Measurements from ENCODE around the gene ADGRL3.
"Not testable (repeated sequence)": the region's sequence is repeated elsewhere in the genome, so short reads cannot be mapped to it uniquely, and the experiment has no call there.

ADGRL3 gene

DNA sequence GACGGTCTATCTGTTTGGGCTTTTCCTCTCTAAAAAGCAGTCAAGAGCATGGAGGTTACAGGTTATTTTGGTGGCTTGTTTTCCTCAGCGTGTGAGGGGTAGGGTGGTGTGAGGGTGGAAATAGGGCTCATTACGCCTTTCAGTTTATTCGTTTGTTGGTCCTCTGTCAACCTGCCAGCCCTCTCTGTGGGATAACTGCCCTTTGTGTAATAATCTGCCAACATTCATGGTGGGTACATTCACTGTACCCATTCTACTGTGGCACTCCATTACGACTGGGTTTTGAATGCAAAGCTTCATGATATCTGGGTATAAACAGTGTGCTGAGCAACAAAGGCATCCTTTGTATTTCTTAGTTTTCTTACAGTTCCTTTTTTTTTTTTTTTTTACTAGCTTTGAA lies 136.4 kb downstream of the ADGRL3 start:
- no peak overlapping the region for H3K4me3 ChIP-seq (ENCODE audit: low read depth, low read length)

- no peak overlapping the region for H3K4me3 ChIP-seq (ENCODE audit: low read depth, low read length)
Measured at GRCh38 chr4:61336916-61337315, 136.8 kb downstream of the ADGRL3 start.

GRCh38 chr4:61342061-61342460 lies 141.9 kb downstream of the ADGRL3 start:
- no peak overlapping the region for H3K4me3 ChIP-seq (ENCODE audit: low read depth, low read length)

GRCh38 chr4:61350932-61351331 lies 150.8 kb downstream of the ADGRL3 start:
- H3K4me3 ChIP-seq (ENCODE audit: low read depth, low read length): no peak overlapping the region

- no peak overlapping the region for H3K4me3 ChIP-seq (ENCODE audit: low read depth, low read length)
Measured at GRCh38 chr4:61356696-61357095, 156.6 kb downstream of the ADGRL3 start.

GRCh38 chr4:61359301-61359700 lies 159.2 kb downstream of the ADGRL3 start:
- no peak overlapping the region for H3K4me3 ChIP-seq (ENCODE audit: low read depth, low read length)

- H3K4me3 ChIP-seq (ENCODE audit: low read depth, low read length): not testable (repeated sequence)
Measured at GRCh38 chr4:61372817-61373216, 172.7 kb downstream of the ADGRL3 start.

DNA sequence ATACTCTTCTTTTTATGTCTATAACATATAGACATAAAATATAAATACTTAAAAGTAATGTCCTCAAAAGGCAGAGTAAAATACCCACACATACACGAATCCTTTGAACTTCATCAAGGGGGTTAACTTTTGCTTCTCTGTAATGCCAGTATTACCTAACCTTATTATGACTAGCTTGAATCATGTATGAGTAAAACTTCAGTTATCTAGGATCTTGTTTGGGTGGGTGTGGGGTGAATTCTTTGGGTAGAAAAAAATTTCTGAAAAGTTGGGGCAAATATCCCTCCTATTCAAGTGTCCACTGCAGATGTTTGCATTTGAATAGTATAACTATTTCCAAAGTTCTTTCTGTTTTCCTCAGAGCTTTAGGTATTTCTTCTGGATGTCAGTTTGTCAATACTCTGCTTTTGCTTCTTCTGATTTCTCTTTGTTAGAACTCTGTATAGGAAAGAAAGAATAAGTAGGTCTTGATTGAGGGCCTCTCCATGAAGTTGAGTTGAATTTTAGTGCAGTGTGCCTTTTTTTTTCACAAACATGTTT lies 173.8 kb downstream of the ADGRL3 start:
- H3K4me3 ChIP-seq (ENCODE audit: low read depth, low read length): no peak overlapping the region

DNA sequence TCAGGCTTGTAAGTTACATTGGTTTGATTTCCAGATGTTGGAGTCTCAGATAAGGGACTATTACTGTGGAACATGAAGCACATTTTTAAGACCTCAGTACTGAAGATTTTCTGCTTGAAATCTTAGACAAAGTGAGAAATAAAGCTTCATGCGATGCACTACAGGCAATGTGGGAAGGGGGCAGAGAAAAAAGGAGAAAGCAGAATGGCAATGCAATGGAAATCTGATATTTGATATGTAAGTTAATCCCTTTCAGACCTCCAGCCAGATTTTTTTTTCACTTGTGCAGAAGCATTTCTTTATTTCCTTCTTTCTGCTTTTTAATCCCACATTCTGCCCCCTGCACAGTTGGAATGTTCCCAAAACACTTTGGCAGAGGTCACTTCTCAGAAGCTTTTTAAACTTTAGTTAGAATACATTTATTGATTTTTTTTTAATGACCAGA lies 174.3 kb downstream of the ADGRL3 start:
- H3K4me3 ChIP-seq (ENCODE audit: low read depth, low read length): no peak overlapping the region

DNA sequence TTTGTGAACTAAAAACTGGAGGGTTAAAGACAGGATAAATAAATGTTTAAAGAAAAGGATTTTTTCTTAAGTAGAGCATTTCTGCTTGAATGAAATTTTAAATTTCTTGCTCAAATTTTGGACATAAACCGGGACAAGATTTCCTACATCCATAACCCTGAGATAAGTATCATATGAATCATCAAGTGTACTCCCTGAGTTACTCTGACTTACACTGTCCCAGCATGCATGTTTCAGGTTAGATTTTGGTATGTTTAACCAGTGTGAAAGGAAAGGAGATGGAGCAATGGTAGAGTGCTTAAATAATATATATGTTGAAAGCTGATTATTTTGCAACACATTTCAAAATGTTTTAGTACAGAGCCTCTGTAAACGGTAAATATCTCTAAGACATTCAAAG lies 175.2 kb downstream of the ADGRL3 start:
- no peak overlapping the region for H3K4me3 ChIP-seq (ENCODE audit: low read depth, low read length)

DNA sequence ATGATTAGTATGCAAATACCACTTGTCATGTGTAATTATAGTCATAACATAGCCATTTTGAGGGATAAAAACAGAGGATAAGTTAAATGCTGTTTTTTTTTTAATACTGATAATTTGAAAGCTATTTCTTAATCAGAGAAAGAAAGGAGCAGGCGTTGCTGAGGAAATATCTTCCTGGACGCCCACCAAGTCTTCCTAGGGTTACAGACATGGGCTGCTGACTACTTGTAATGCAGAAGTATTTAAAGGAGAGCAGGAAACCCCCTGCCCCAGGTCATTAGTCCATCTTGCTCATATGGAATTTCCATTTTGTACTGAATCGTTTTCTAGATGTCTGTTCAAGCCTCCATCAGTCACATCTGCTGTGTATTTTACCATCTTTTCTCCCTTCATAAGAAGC lies 176.2 kb downstream of the ADGRL3 start:
- no peak overlapping the region for H3K4me3 ChIP-seq (ENCODE audit: low read depth, low read length)

GRCh38 chr4:61379406-61379805 lies 179.3 kb downstream of the ADGRL3 start:
- no peak overlapping the region for H3K4me3 ChIP-seq (ENCODE audit: low read depth, low read length)

DNA sequence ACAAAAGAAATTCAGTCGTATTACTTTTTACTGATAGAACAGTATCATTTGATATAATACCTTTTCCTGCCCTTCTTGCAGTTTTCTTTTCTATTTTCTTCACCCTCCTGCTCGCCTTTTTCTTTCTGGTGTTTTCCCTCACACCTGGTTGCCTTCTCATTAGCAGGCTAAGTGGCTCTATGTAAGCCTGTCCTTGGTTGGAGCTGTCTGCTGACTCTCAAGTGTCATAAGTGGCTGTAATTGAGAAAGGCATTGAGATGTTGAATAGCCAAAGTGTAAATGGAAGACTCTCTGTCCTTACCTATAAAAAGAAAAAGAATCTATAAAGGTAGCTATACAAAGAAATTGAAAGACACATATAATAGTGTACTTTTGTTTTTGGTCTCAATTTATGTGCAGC lies 180.7 kb downstream of the ADGRL3 start:
- H3K4me3 ChIP-seq (ENCODE audit: low read depth, low read length): no peak overlapping the region

DNA sequence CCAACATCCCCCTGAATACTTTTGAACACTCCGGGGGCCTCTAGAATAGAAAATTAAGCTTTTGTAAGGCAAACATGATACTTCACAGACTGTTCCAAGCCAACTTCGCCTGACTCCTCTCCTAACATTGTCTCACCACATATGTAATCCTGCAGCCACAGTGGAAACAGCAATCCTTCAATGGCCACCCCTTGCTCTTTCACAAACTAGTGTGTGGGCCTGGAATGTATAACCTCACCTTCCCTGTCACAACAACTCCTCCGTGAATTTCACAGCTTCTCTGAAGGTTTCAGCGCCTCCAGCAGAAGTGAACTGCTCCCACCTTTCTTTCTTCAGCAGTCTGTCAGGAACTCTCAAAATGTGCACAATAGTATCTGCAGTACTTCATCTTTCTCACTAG lies 185.1 kb downstream of the ADGRL3 start:
- no peak overlapping the region for H3K4me3 ChIP-seq (ENCODE audit: low read depth, low read length)

DNA sequence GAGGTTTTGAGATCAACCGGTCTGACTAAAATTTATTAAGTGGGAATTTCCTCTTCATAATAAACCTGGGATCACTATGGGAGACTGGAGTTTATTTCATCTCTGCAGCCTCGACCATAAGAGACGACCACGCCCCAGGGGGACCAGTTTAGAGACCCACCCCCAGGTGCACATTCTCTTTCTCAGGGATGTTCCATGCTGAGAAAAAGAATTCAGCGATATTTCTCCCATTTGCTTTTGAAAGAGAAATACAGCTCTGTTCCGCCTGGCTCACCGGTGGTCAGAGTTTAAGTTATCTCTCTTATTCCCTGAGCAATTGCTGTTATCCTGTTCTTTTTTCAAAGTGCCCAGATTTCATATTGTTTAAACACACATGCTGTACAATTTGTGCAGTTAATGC lies 187.2 kb downstream of the ADGRL3 start:
- not testable (repeated sequence) for H3K4me3 ChIP-seq (ENCODE audit: low read depth, low read length)

DNA sequence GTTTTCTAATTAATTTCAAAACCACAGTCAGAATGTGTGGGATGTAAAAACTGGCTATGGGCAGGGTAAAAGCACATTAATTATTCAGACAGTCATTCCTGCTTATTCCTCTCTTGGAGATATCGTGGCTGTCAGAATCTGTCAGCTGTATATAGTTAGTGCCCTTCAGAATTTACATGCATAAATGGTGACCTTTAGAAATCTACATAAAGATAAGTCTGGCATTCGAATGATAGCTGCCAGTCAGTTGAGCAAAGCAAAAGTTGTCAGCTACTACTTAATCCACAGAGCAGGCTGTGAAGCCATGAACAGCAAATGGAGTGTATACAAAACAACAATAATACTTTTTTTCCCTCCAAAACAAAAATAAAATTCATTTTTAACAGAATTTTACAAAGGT lies 189.5 kb downstream of the ADGRL3 start:
- no peak overlapping the region for H3K4me3 ChIP-seq (ENCODE audit: low read depth, low read length)

- no peak overlapping the region for H3K4me3 ChIP-seq (ENCODE audit: low read depth, low read length)
Measured at GRCh38 chr4:61395754-61396153, 195.6 kb downstream of the ADGRL3 start.

- H3K4me3 ChIP-seq (ENCODE audit: low read depth, low read length): no peak overlapping the region
Measured at GRCh38 chr4:61397174-61397573, 197.0 kb downstream of the ADGRL3 start.

DNA sequence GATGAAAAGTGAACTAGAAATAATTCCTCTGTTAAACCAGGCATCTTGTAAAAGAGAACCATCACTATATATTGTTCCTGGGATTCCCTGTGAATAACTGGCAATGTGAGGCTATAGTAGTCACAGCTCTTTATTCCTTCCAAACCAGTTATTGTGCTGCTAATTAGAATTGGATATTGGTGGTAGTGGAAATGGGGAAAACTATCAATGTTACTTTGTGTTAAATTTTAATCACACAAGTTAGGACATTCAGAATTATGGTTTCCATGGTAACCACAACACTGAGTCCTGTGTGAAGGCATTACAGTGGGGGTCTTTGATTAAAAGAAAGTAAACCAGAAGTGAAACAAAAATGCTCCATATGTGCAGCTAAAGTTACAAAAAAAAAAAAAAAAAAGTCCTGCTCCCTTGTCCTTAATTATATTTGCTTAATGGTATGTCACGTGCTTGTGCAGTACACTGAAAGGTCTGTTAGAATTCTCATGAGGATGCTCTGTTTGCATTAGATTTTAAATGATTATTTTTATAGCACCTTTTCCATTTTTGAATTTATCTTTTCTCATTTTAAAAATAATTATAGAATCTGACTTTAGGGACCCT lies 200.4 kb downstream of the ADGRL3 start:
- no peak overlapping the region for H3K4me3 ChIP-seq (ENCODE audit: low read depth, low read length)

GRCh38 chr4:61401771-61402170 lies 201.6 kb downstream of the ADGRL3 start:
- no peak overlapping the region for H3K4me3 ChIP-seq (ENCODE audit: low read depth, low read length)

DNA sequence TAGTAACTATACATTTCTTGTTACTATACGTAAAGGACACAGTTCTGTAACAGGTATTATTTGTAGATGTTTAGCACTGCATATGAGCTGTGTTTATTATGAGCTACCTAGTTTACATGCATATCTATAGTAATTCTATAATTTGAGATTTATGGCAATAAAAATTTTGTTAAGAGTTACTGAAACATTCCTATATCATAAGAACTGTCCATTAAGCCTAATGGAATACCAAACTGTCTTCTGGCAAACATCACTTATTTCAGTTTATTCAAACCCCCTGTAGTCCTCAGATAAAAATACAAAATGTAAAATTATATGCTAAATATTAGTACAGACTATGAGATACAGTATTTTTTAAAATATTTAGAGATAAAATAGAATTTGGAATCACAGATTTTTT lies 205.2 kb downstream of the ADGRL3 start:
- H3K4me3 ChIP-seq (ENCODE audit: low read depth, low read length): no peak overlapping the region

GRCh38 chr4:61406677-61407076 lies 206.6 kb downstream of the ADGRL3 start:
- no peak overlapping the region for H3K4me3 ChIP-seq (ENCODE audit: low read depth, low read length)

Measured in iPS-11a (cell line).